GM18502 (cell line): ENCODE measurements around the gene ZNF48.
"Not testable (repeated sequence)": the region's sequence is repeated elsewhere in the genome, so short reads cannot be mapped to it uniquely, and the experiment has no call there.

Experiments
- ATAC-seq: cut with Tn5 transposase; IDR thresholded peaks from one replicate; pipeline ENCODE4 v1.9.1; 2021; ENCODE audit warnings: mild to moderate bottlenecking; ENCODE audit not compliant: unreplicated experiment, poor library complexity

The ZNF48 gene

GRCh38 chr16:30377050-30377811, 18.0 kb upstream of the ZNF48 start:
- no peak for ATAC-seq

- peak; percentile 41 for ATAC-seq
Measured at GRCh38 chr16:30377812-30378235, 17.4 kb upstream of the ZNF48 start.

GRCh38 chr16:30378236-30379157, 16.7 kb upstream of the ZNF48 start:
- peak; percentile 86 for ATAC-seq

- ATAC-seq: no peak
Measured at GRCh38 chr16:30379158-30379783, 15.9 kb upstream of the ZNF48 start.

GRCh38 chr16:30380072-30380802, 15.0 kb upstream of the ZNF48 start:
- ATAC-seq: no peak

- no peak for ATAC-seq
Measured at GRCh38 chr16:30380803-30381208, 14.4 kb upstream of the ZNF48 start.

- no peak for ATAC-seq
Measured at GRCh38 chr16:30381291-30382041, 13.8 kb upstream of the ZNF48 start.

GRCh38 chr16:30382111-30382881, 12.9 kb upstream of the ZNF48 start, which contains the start of gene SEPTIN1:
SEPTIN1 (minus strand) TSS chr16:30382561; CDS start chr16:30382542, 19 bp downstream.
- no peak for ATAC-seq

- ATAC-seq: no peak
Measured at GRCh38 chr16:30383521-30383920, 11.7 kb upstream of the ZNF48 start.

GRCh38 chr16:30394592-30395154, 547 bp upstream of the ZNF48 start:
- no peak for ATAC-seq

- ATAC-seq: no peak
Measured at GRCh38 chr16:30395992-30396585, 869 bp downstream of the ZNF48 start.

GRCh38 chr16:30396627-30397026, 1.4 kb downstream of the ZNF48 start:
- not testable (repeated sequence) for ATAC-seq

- no peak for ATAC-seq
Measured at GRCh38 chr16:30397056-30397455, 1.8 kb downstream of the ZNF48 start.

GRCh38 chr16:30397776-30398660, 2.8 kb downstream of the ZNF48 start:
- ATAC-seq: no peak

GRCh38 chr16:30398661-30399434, 3.6 kb downstream of the ZNF48 start:
- ATAC-seq: no peak
